Subcutaneous adipose tissue (tissue), 4 donors: ENCODE data around the gene NALF2. TPM values are rescaled to one million over a fixed set of nuclear protein-coding genes. Genes with fewer than 3 reads are reported as not detected.

ENCODE experiments used
- CTCF ChIP-seq: fragments of 450-650 bp; IDR thresholded peaks from one replicate; pipeline ENCODE4 v1.5.1; 2016; ENCODE audit warnings: low read depth, mild to moderate bottlenecking, control low read depth, antibody characterized with exemption, moderate library complexity
- total RNA-seq, 4 donors: library from RNA; depleted of rRNA; stranded (reverse); fragments of >200 nt; gene quantifications; one replicate each; pipeline ENCODE4 v1.1.0, GENCODE V29; 2016

The NALF2 gene
- total RNA-seq: not detected

GRCh38 chrX:69503782-69504625, at the start of gene NALF2:
TSS of gene NALF2 (plus strand) at chrX:69504326. CDS start at chrX:69505283, 957 bp downstream.
- TF ChIP-seq CTCF: no peak

GRCh38 chrX:69457756-69458155, 46.4 kb upstream of the NALF2 start:
- no peak for TF ChIP-seq CTCF

- no peak for TF ChIP-seq CTCF
Measured at GRCh38 chrX:69466546-69466945, 37.6 kb upstream of the NALF2 start.

GRCh38 chrX:69469975-69470374, 34.2 kb upstream of the NALF2 start:
- no peak for TF ChIP-seq CTCF

GRCh38 chrX:69489625-69490024, 14.5 kb upstream of the NALF2 start:
- no peak for TF ChIP-seq CTCF

GRCh38 chrX:69493193-69493592, 10.9 kb upstream of the NALF2 start:
- no peak for TF ChIP-seq CTCF

- TF ChIP-seq CTCF: no peak
Measured at GRCh38 chrX:69493766-69494165, 10.4 kb upstream of the NALF2 start.
